GM19025 (cell line): Measurements from ENCODE around the gene SLC22A14.
"Not testable (repeated sequence)": the region's sequence is repeated elsewhere in the genome, so short reads cannot be mapped to it uniquely, and the experiment has no call there.

Source experiments
- ATAC-seq: cut with Tn5 transposase; IDR thresholded peaks from one replicate; pipeline ENCODE4 v1.9.1; 2021; ENCODE audit warnings: mild to moderate bottlenecking, low read depth, moderate library complexity; ENCODE audit not compliant: unreplicated experiment

The SLC22A14 gene, protein sequence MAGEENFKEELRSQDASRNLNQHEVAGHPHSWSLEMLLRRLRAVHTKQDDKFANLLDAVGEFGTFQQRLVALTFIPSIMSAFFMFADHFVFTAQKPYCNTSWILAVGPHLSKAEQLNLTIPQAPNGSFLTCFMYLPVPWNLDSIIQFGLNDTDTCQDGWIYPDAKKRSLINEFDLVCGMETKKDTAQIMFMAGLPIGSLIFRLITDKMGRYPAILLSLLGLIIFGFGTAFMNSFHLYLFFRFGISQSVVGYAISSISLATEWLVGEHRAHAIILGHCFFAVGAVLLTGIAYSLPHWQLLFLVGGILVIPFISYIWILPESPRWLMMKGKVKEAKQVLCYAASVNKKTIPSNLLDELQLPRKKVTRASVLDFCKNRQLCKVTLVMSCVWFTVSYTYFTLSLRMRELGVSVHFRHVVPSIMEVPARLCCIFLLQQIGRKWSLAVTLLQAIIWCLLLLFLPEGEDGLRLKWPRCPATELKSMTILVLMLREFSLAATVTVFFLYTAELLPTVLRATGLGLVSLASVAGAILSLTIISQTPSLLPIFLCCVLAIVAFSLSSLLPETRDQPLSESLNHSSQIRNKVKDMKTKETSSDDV

GRCh38 chr3:38281895-38282686, at the start of gene SLC22A14:
Gene SLC22A14 (plus strand): TSS chr3:38282294. CDS start chr3:38306027, 23,733 bp downstream.
- no peak for ATAC-seq

DNA sequence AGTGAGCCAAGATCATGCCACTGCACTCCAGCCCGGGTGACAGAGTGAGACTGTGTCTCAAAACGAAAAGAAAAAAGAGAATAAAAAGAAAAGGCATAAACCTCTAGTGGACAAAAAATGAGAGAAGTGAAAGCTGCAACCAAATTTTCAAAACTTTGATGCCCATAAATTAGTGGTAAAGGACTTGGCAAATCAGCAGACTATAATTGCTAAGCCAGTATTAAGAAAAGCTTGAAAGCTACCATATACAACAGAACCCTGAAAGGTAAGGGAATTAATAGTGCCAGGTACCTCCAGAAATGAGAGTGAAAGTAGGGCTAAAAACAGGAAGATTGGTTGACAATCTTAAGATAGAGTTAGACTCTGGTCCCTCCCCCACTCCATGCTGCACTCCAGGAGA, 49.4 kb upstream of the SLC22A14 start:
- no peak for ATAC-seq

GRCh38 chr3:38235466-38235865, 46.6 kb upstream of the SLC22A14 start:
- ATAC-seq, result no peak

- no peak for ATAC-seq
These were observed 43.6 kb upstream of the SLC22A14 start for GRCh38 chr3:38238416-38239008.

DNA sequence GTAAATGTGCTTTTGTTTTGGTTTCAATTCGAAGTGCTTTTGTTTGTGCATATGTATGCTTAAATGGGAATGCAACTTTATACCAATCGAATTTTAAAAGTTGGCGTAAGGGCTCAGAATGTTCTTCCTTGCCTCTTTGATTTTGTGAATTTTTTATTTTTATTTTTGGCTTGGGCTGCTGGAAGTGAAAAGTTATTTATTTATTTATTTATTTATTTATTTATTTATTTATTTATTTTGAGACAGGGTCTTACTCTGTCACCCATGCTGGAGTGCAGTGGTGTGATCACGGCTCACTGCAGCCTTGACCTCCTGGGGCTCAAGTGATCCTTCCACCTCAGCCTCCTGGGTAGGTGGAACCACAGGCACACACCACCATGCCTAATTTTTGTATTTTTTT, 39.3 kb upstream of the SLC22A14 start:
- not testable (repeated sequence) for ATAC-seq

DNA sequence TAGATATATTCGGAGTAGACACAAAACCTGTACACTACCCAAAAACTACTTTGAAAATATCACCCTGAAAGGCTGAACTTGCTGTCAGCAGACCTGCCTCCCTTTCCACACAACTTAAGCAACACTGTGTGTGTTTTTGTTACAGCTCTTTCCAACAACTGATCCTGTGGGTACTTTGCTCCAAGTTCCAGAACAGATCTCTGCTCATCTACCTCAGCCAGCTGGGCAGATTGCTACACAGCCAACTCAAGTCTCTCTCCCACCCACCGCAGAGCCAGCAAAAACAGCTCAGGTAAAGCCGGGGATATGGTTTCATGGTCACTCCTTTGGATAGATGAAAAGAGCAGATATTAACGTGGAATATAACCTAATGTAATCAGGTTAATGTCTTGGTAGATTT, 36.2 kb upstream of the SLC22A14 start:
- ATAC-seq, result no peak

GRCh38 chr3:38247366-38248035, 34.6 kb upstream of the SLC22A14 start:
- ATAC-seq, result no peak

DNA sequence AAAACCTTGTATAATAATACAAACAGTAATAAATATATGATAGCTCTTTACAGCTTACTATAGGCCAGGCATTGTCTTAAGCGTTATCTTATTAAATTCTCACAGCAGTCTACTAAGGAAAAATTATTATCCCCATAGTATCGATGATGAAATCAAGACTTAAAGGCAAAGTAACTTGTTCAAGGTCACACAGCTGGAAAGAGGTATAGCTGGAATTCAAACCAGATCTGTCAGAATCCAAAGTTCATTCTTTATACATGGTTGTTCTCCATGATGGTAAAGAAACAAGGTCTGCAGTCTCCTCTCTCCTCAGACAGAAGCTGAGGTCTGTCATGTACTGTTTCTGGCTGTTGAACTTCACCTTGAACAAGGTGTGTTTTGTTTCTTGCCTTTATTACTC, 31.9 kb upstream of the SLC22A14 start:
- ATAC-seq, result no peak

- no peak for ATAC-seq
These were observed 30.9 kb upstream of the SLC22A14 start for GRCh38 chr3:38251197-38251596.

DNA sequence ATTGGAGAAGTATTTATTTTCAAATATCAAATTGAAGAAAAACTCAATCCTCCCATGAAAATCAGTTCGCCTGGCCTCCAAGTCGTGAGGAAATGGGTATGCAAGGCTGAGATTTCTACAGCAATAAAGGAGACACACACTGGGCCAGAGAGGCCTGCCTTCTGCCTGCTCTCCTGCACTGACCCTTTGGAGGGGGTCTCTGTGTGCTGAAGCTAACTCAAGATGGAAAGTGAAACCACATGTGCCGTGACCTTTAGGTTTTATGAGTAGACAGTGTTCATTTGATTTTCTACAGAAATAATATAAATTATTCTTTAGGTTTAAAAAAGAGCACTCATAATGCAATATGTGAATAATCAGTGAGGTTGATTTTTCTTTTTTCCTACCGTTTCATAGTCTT, 28.4 kb upstream of the SLC22A14 start:
- ATAC-seq, result no peak

DNA sequence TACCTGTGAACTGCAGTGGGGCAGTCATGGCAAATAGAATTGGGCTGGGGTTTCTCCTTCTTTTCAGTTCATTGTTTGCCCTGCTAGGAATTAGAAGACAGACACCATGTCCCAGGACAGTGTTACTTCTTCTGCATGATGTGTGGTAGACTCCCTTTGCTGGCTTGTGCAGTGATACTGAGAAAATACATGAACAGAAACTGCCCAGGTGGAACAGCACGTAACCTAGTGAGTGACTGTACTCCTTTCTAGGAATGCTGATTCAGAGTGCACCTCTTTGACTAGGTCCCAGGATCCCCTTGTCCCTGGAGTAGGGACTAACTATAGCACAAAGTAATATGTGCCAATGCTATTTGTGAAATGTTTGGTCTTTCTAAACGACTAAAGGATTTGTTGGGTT, 27.2 kb upstream of the SLC22A14 start:
- no peak for ATAC-seq

DNA sequence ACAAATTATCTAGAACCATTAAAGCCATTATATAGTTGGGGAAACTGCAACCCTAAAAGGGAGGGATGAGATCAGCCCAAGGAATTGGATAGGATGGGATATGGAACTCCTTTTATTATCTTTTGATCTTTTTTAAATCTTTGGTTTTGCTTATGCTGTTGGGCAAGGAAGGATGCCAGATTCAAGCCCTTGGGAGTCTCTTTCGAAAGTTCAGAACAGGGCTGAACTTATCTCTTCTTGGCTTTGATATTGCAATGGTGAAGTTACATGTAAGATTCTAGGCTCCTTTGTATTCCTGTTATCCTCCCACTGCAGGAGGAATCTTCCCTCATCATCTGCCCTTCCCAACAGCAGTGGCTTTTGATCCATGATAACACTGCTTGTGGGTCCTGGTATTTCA, 26.5 kb upstream of the SLC22A14 start:
- ATAC-seq, result no peak

GRCh38 chr3:38257583-38257982, 24.5 kb upstream of the SLC22A14 start:
- ATAC-seq, result no peak

DNA sequence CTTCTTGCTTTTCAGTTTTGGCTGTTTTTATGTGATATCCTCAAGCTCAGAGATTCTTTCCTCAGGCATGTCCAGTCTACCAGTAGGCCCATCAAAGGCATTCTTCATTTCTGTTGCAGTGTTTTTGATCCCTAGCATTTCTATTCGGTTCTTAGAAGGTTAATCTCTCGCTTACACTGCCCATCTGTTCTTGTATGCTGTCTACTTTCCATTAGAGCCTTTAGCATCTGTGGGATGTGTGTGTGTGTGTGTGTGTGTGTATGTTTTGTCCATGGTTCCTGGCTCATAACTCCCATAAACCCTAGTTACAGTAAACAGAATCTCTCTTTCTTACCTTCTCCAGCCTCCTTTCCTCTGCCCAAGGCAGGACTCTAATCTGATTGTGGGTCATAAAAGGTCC, 21.6 kb upstream of the SLC22A14 start:
- no peak for ATAC-seq

DNA sequence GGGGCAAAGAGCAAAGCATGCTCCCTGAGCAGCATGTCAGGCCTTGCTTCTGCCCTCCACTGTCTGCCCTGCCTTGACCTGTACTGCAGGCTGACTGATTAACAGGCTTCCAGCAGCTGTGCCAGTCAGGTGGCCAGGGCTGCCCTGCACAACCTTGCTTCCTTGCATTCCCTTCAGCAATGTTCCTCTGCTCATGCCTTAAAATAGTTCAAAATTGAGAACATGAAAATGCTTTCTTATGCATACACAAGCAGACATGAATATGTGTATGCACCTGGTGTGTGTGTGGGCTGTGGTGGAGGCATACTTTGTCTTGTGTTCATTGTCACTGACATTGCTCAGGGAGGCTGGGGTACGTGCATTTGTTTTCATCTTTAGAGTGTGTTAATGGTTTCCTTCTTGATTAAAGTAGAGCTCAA, 17.7 kb upstream of the SLC22A14 start:
- no peak for ATAC-seq

- ATAC-seq, result no peak
These were observed 17.3 kb upstream of the SLC22A14 start for GRCh38 chr3:38264779-38265178.

- ATAC-seq, result no peak
These were observed 16.3 kb upstream of the SLC22A14 start, which contains the start of gene SLC22A13 for GRCh38 chr3:38265604-38266307. Gene SLC22A13 (plus strand): TSS chr3:38265812. CDS start chr3:38265861, 49 bp downstream.

DNA sequence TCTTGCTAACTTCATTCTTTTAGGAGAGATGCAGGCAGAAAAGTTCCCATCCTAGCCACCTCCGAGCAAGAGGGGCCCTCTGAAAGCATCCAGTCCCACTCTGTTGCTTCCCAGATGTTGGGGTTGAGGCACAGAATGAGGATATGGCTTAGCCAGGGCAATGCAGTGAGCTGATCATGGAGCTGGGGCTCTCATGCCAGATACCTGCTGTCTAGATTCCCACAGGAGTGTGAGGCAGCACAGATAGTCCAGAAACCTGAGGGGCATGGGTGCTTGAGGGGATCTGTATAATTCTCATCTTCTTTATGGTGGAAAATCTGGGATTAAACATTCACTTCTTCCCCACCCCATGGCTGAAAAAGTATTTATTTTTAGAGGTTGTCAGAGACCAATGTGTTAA, 15.3 kb upstream of the SLC22A14 start:
- no peak for ATAC-seq

GRCh38 chr3:38267662-38268061, 14.4 kb upstream of the SLC22A14 start:
- ATAC-seq, result no peak

DNA sequence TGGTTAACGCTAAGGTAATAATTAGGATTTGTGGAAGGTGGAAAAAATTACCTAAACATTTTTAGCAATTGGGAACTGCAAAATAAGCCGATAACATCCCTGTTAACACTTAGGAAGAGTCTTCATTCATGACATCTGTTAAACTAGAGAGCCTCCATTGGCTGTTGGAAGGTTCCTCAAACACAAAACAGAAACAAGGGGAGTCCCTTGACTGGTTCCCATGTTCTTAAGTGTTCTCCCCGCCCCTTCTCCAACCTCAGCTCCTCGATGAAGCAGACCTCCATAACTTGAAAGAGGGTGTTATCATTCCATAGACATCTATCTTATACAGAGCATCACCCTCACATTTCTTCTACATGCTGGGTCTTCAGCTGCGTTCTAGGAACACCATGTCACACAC, 14.0 kb upstream of the SLC22A14 start:
- ATAC-seq, result no peak
